H9 (cell line): ENCODE data around the gene SPAG4. TPM values are rescaled to one million over a fixed set of nuclear protein-coding genes. Genes with fewer than 3 reads are reported as not detected.

Experiments used
- DNase-seq: peaks from one replicate; pipeline ENCODE4 v3.0.0-alpha.2; 2017
- H2AFZ ChIP-seq: one replicate; pipeline ENCODE4 v1.6.1; 2013; ENCODE audit warnings: mild to moderate bottlenecking, low read length, control low read depth, moderate library complexity
- H2AK5ac ChIP-seq: 2 replicates; pipeline ENCODE4 v1.6.1; 2013; ENCODE audit warnings: low read length, control low read depth, mixed read lengths; ENCODE audit not compliant: insufficient read length
- H2BK120ac ChIP-seq: one replicate; pipeline ENCODE4 v1.6.1; 2013; ENCODE audit warnings: low read depth, mild to moderate bottlenecking, low read length, control low read depth, inconsistent platforms; ENCODE audit not compliant: poor library complexity, severe bottlenecking
- H2BK12ac ChIP-seq: 2 replicates; pipeline ENCODE4 v1.6.1; 2013; ENCODE audit warnings: low read length, control low read depth, mixed read lengths, low read depth; ENCODE audit not compliant: insufficient read length
- H2BK15ac ChIP-seq: 2 replicates; pipeline ENCODE4 v1.6.1; 2013; ENCODE audit warnings: low read depth, low read length, control low read depth
- H2BK20ac ChIP-seq: one replicate; pipeline ENCODE4 v1.6.1; 2013; ENCODE audit warnings: low read depth, mild to moderate bottlenecking, low read length, control low read depth, inconsistent platforms; ENCODE audit not compliant: poor library complexity, severe bottlenecking
- H2BK5ac ChIP-seq: 2 replicates; pipeline ENCODE4 v1.6.1; 2013; ENCODE audit warnings: low read length, control low read depth, mixed read lengths; ENCODE audit not compliant: insufficient read length
- H3K14ac ChIP-seq: 2 replicates; pipeline ENCODE4 v1.6.1; 2013; ENCODE audit warnings: low read length, control low read depth; ENCODE audit not compliant: insufficient read depth
- H3K18ac ChIP-seq: 2 replicates; pipeline ENCODE4 v1.6.1; 2013; ENCODE audit warnings: low read depth, mild to moderate bottlenecking, mixed read lengths, low read length, control low read depth; ENCODE audit not compliant: insufficient read length
- H3K23ac ChIP-seq: 2 replicates; pipeline ENCODE4 v1.6.1; 2013; ENCODE audit warnings: low read length, control low read depth, mixed read lengths, low read depth; ENCODE audit not compliant: insufficient read length
- H3K23me2 ChIP-seq: 2 replicates; pipeline ENCODE4 v1.6.1; 2013; ENCODE audit warnings: low read depth, mild to moderate bottlenecking, mixed read lengths, low read length, control low read depth; ENCODE audit not compliant: insufficient read length, poor library complexity, severe bottlenecking
- H3K27ac ChIP-seq: 2 replicates; pipeline ENCODE4 v1.5.1; 2013; ENCODE audit warnings: low read length, control low read depth, mixed read lengths, low read depth; ENCODE audit not compliant: insufficient read length
- H3K27me3 ChIP-seq: 2 replicates; pipeline ENCODE4 v1.6.1; 2013; ENCODE audit warnings: low read length, control low read depth, inconsistent platforms; ENCODE audit not compliant: insufficient read depth
- H3K4ac ChIP-seq: 2 replicates; pipeline ENCODE4 v1.6.1; 2013; ENCODE audit warnings: low read depth, mild to moderate bottlenecking, control low read depth, inconsistent platforms, low read length, moderate library complexity
- H3K4me1 ChIP-seq: 2 replicates; pipeline ENCODE4 v1.6.1; 2013; ENCODE audit warnings: low read length, control low read depth, inconsistent platforms; ENCODE audit not compliant: insufficient read depth
- H3K4me2 ChIP-seq: 2 replicates; pipeline ENCODE4 v1.6.1; 2013; ENCODE audit warnings: low read length, control low read depth, mixed read lengths; ENCODE audit not compliant: insufficient read length, insufficient read depth
- H3K56ac ChIP-seq: 2 replicates; pipeline ENCODE4 v1.6.1; 2013; ENCODE audit warnings: low read depth, mild to moderate bottlenecking, mixed read lengths, low read length, control low read depth; ENCODE audit not compliant: insufficient read length
- H3K79me1 ChIP-seq: 2 replicates; pipeline ENCODE4 v1.6.1; 2013; ENCODE audit warnings: low read depth, mild to moderate bottlenecking, moderate library complexity, low read length, control low read depth, inconsistent platforms; ENCODE audit not compliant: insufficient read depth, poor library complexity, severe bottlenecking
- H3K79me2 ChIP-seq: 2 replicates; pipeline ENCODE4 v1.6.1; 2013; ENCODE audit warnings: low read length, control low read depth, inconsistent platforms; ENCODE audit not compliant: insufficient read depth
- H3K9ac ChIP-seq: 2 replicates; pipeline ENCODE4 v1.6.1; 2013; ENCODE audit warnings: low read length, control low read depth, mixed read lengths; ENCODE audit not compliant: insufficient read length; ENCODE audit errors: extremely low read depth
- H3K9me3 ChIP-seq: one replicate; pipeline ENCODE4 v1.6.1; 2013; ENCODE audit warnings: low read depth, low read length, inconsistent platforms; ENCODE audit not compliant: control insufficient read depth
- H3T11ph ChIP-seq: one replicate; pipeline ENCODE4 v1.6.1; 2013; ENCODE audit warnings: mild to moderate bottlenecking, low read length, control low read depth, inconsistent platforms
- H4K20me1 ChIP-seq: one replicate; pipeline ENCODE4 v1.6.1; 2013; ENCODE audit not compliant: control insufficient read depth, insufficient read length, insufficient read depth
- H4K5ac ChIP-seq: 2 replicates; pipeline ENCODE4 v1.6.1; 2013; ENCODE audit warnings: low read depth, mild to moderate bottlenecking, mixed read lengths, low read length, control low read depth; ENCODE audit not compliant: insufficient read length
- H4K8ac ChIP-seq: replicated peaks from 2 replicates; pipeline ENCODE4 v1.6.1; 2013; ENCODE audit warnings: low read length, control low read depth, mixed read lengths, low read depth; ENCODE audit not compliant: insufficient read length
- H4K91ac ChIP-seq: 2 replicates; pipeline ENCODE4 v1.6.1; 2013; ENCODE audit warnings: low read depth, mild to moderate bottlenecking, moderate library complexity, mixed read lengths, low read length, control low read depth; ENCODE audit not compliant: insufficient read length
- H3K27ac Mint-ChIP-seq, 3 experiments: 2 replicates in 2 of 3; 3 replicates in 1 of 3; pipeline ENCODE4 v1.8.0; 2020 to 2021; ENCODE audit warnings: mixed read lengths in 3 of 3, mild to moderate bottlenecking in 1 of 3, moderate library complexity in 1 of 3
- H3K27me3 Mint-ChIP-seq: 2 replicates; pipeline ENCODE4 v1.8.0; 2021; ENCODE audit warnings: low read depth, mild to moderate bottlenecking, moderate library complexity, mixed read lengths
- H3K36me3 Mint-ChIP-seq, 3 experiments: 2 replicates in 2 of 3; 3 replicates in 1 of 3; pipeline ENCODE4 v1.8.0; 2020 to 2021; ENCODE audit warnings: low read depth in 3 of 3, mixed read lengths in 3 of 3; ENCODE audit not compliant: insufficient read depth in 1 of 3
- H3K4me1 Mint-ChIP-seq, 2 experiments: 2 replicates each; pipeline ENCODE4 v1.8.0; 2020; ENCODE audit warnings: mixed read lengths in 2 of 2
- H3K4me3 Mint-ChIP-seq, 2 experiments: 2 replicates in 1 of 2; 3 replicates in 1 of 2; pipeline ENCODE4 v1.8.0; 2020 to 2021; ENCODE audit warnings: mild to moderate bottlenecking in 2 of 2, mixed read lengths in 2 of 2, moderate library complexity in 1 of 2
- H3K9me3 Mint-ChIP-seq, 2 experiments: 2 replicates in 1 of 2; 3 replicates in 1 of 2; pipeline ENCODE4 v1.8.0; 2020; ENCODE audit warnings: mild to moderate bottlenecking in 2 of 2, mixed read lengths in 2 of 2, moderate library complexity in 1 of 2
- WGBS: extraction: QIAGEN DNeasy Blood & Tissue Kit; methylation state at CpG from one replicate; pipeline ENCODE4 v1.1.7; 2013; ENCODE audit warnings: missing lambda C conversion rate, low lambda C conversion rate, mixed read lengths; ENCODE audit not compliant: insufficient read length; ENCODE audit errors: extremely low coverage; 5-methylcytosine and 5-hydroxymethylcytosine counted together
- total RNA-seq: library from RNA; stranded (reverse); gene quantifications from 2 replicates; pipeline ENCODE4 v1.2.1, GENCODE V29; 2021
- TF ChIP-seq, protein P1 (sequence below): fragments of 200-600 bp; sonication (generic); conservative IDR thresholded peaks from 3 replicates; pipeline ENCODE4 v1.8.0; 2021; ENCODE audit warnings: antibody characterized with exemption, mild to moderate bottlenecking

SPAG4 gene
- total RNA-seq, 1 experiment from 2014 or later, result 4.9 TPM

DNA sequence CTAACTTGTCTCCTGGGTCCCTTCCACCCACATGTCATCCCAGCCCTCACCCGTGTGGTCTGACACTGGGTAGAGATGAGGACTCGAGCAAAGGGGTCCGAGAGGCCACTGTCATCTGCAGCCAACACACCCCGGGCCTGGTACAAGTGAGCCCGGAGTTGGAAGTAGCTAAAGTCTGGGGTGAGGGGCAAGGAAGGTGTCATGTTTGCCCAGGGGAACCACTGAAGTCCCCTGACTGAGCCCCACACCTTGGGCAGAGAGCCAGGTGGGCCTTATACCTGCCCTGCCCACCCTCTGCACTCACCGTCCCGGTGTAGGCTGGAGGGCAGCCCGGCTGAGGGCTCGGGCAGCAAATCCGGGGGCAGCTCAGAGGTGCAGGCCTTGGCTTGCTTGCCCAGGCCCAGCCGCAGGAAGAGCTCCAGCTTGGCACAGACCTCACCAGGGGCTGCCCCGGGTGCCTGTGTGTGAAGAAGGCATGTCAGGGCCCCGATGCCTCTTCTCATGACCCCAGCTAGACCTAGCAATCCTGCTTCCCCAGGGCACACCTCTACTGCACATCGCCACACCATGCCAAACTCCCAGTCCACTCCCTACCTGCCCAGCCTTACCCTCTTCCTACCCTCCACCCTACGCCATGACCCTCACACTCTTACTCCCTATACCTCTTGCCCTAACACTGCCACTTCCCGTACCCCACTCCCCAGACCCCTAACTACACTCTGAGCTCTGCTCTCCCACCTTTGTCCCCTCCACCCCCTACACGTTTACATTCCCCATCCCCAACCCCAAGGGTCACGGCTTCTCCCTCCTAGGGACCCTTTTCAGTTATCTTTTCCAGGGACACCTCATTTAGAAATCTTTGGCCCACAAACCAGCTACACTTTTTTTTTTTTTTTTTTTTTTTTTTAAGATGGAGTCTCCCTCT lies 31.7 kb upstream of the SPAG4 start:
- Histone ChIP-seq H4K20me1 (no peaks in the 10 kb centered on the region), H3K9me3 (no peaks in the 10 kb centered on the region), H3K4me2 (no peak overlapping the region), H4K8ac (no peak overlapping the region), H3K14ac (no peak overlapping the region; the same call in 1 of the 2 replicates), H2BK5ac (no peak overlapping the region), H3K18ac (no peak overlapping the region), H4K5ac (no peak overlapping the region), H2BK120ac (no peak overlapping the region), H3K27ac (no peak overlapping the region), H3K23me2 (no peaks in the 10 kb centered on the region), H3K79me1 (no peaks in the 10 kb centered on the region), H3K4me1 (no peaks in the 10 kb centered on the region), H3K4ac (no peak overlapping the region), H3K9ac (no peak overlapping the region), H2AK5ac (no peak overlapping the region), H3T11ph (no peak overlapping the region), H2BK15ac (no peak overlapping the region), H2BK20ac (no peak overlapping the region), H2AFZ (no peak overlapping the region), H3K27me3 (no peaks in the 10 kb centered on the region), H2BK12ac (no peak overlapping the region), H3K23ac (no peak overlapping the region), H3K79me2 (no peaks in the 10 kb centered on the region), H4K91ac (no peak overlapping the region), H3K56ac (no peak overlapping the region)
- TF ChIP-seq, protein P1, sequence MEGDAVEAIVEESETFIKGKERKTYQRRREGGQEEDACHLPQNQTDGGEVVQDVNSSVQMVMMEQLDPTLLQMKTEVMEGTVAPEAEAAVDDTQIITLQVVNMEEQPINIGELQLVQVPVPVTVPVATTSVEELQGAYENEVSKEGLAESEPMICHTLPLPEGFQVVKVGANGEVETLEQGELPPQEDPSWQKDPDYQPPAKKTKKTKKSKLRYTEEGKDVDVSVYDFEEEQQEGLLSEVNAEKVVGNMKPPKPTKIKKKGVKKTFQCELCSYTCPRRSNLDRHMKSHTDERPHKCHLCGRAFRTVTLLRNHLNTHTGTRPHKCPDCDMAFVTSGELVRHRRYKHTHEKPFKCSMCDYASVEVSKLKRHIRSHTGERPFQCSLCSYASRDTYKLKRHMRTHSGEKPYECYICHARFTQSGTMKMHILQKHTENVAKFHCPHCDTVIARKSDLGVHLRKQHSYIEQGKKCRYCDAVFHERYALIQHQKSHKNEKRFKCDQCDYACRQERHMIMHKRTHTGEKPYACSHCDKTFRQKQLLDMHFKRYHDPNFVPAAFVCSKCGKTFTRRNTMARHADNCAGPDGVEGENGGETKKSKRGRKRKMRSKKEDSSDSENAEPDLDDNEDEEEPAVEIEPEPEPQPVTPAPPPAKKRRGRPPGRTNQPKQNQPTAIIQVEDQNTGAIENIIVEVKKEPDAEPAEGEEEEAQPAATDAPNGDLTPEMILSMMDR, result no peak
- WGBS, result no CpG with 5 or more reads among the region's 18 CpGs
- Mint-ChIP-seq H3K36me3 (peaks cover 0 to 3% (median 0%) of the 10 kb centered on the region in 3 experiments; a peak in 2 of 7 replicates), H3K9me3 (peaks cover 0 to 2% of the 10 kb centered on the region in 2 experiments; a peak in 2 of 5 replicates), H3K4me3 (no peak overlapping the region), H3K27ac (no peak overlapping the region), H3K4me1 (no peaks in the 10 kb centered on the region), H3K27me3 (peaks cover 1% of the 10 kb centered on the region; the same call in 1 of the 2 replicates)
- DNase-seq, result no peak
